Activated naive CD4-positive, alpha-beta T cell treated with anti-CD3 and anti-CD28 coated beads, Interleukin-2, amount 10 ng/mL, durations not matched to agents 7 days and 5 days (primary cell): ENCODE data around the gene FHIT.

Experiments
- CTCF ChIA-PET: fragments of 350-600 bp; sonication (Branson Sonifier 250); formaldehyde crosslinking; loops from one replicate; lab custom pipeline; 2021; ENCODE audit warnings: antibody characterized with exemption; lab: Charles Lee
- DNase-seq: peaks from one replicate; pipeline ENCODE4 v3.0.0-alpha.2; 2020
- H3K27ac Mint-ChIP-seq: one replicate; pipeline ENCODE4 v1.8.0; 2021; ENCODE audit warnings: mild to moderate bottlenecking, moderate library complexity, mixed read lengths
- H3K27me3 Mint-ChIP-seq: one replicate; pipeline ENCODE4 v1.8.0; 2021; ENCODE audit warnings: mild to moderate bottlenecking, mixed read lengths
- H3K36me3 Mint-ChIP-seq: one replicate; pipeline ENCODE4 v1.8.0; 2021; ENCODE audit warnings: mixed read lengths
- H3K4me1 Mint-ChIP-seq: one replicate; pipeline ENCODE4 v1.8.0; 2021; ENCODE audit warnings: mixed read lengths
- H3K4me3 Mint-ChIP-seq: one replicate; pipeline ENCODE4 v1.8.0; 2021; ENCODE audit warnings: mild to moderate bottlenecking, moderate library complexity, mixed read lengths
- H3K9me3 Mint-ChIP-seq: one replicate; pipeline ENCODE4 v1.8.0; 2021; ENCODE audit warnings: mixed read lengths

FHIT gene

GRCh38 chr3:60250206-60250605 lies 1001.0 kb downstream of the FHIT start:
- no peaks in the 10 kb centered on the region for H3K9me3 Mint-ChIP-seq
- H3K4me3 Mint-ChIP-seq: no peak overlapping the region
- no peak overlapping the region for H3K27ac Mint-ChIP-seq
- peaks cover 3% of the 10 kb centered on the region for H3K36me3 Mint-ChIP-seq
- DNase-seq: no peak
- CTCF ChIA-PET: no interaction called here
- no peaks in the 10 kb centered on the region for H3K4me1 Mint-ChIP-seq
- H3K27me3 Mint-ChIP-seq: no peaks in the 10 kb centered on the region

DNA sequence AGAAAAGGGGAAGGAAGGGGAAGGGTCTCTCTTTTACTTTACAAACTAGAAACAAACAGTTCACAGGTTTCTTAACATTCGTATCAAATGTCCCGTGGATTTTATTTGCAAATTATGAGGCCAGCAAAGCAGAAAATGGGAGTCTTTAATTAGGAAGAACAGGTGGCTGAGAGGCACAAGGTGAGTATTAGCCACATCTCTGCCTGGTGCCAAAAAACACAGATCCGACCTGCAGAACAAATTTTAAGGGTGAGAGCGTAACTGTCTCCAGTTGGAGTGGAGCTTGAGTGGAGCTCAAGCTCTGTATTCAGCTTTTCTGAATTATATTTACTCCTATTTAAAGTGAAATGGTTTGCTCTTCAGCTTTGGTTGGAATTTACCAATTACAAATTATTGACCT lies 1004.9 kb downstream of the FHIT start:
- Mint-ChIP-seq H3K9me3 (no peaks in the 10 kb centered on the region), H3K4me1 (no peaks in the 10 kb centered on the region), H3K36me3 (peaks cover 3% of the 10 kb centered on the region), H3K4me3 (no peak overlapping the region), H3K27ac (no peak overlapping the region), H3K27me3 (no peaks in the 10 kb centered on the region)
- no peak for DNase-seq
- CTCF ChIA-PET: no interaction called here

- CTCF ChIA-PET: no interaction called here
- Mint-ChIP-seq H3K4me1 (no peaks in the 10 kb centered on the region), H3K9me3 (no peaks in the 10 kb centered on the region), H3K27me3 (no peaks in the 10 kb centered on the region), H3K4me3 (no peak overlapping the region), H3K36me3 (peaks cover 3% of the 10 kb centered on the region), H3K27ac (no peak overlapping the region)
- DNase-seq: no peak
Observed at GRCh38 chr3:60243456-60243855, 1007.8 kb downstream of the FHIT start.

DNA sequence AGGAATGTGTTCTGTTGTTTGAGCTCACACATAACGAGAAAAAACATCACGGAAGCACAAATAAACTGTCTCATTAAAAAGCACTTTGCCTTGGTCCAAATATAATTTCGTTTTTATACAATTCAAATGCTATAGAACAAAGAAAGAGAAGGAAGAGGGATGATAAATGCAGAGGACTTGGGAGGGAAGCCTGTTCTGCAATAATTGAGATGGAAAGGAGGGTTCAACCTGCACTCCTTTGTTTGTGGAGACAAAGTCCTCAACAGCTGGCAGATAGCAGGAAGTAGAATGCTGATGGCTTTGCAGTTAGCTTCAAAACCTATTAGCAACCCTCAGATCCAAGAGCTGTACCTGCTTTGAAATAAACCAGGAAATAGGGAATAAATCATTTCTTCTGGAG lies 1010.8 kb downstream of the FHIT start:
- H3K4me3 Mint-ChIP-seq: no peak overlapping the region
- H3K4me1 Mint-ChIP-seq: no peaks in the 10 kb centered on the region
- H3K36me3 Mint-ChIP-seq: no peaks in the 10 kb centered on the region
- no peaks in the 10 kb centered on the region for H3K9me3 Mint-ChIP-seq
- no peak overlapping the region for H3K27ac Mint-ChIP-seq
- CTCF ChIA-PET: no interaction called here
- no peaks in the 10 kb centered on the region for H3K27me3 Mint-ChIP-seq
- DNase-seq: no peak

DNA sequence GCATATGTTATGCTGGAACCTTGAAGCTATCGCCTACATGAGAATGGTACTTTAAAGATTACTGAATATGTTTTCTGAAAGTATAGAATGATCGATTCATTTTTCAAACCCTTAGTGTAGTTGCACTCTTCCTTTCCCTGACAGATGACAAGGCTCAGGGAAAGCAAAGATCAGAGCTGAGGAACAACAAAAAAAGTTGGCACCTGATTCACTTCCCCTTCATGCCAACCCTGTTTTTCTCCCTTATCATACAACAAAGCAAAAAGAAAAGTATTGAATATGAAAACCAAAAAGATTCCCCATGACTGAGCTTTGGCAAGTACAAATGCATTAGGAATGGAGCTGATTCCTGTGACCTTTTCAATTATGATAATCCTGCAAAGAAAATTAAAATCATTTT lies 1012.7 kb downstream of the FHIT start:
- CTCF ChIA-PET: no interaction called here
- no peak overlapping the region for H3K27ac Mint-ChIP-seq
- no peak overlapping the region for H3K4me3 Mint-ChIP-seq
- H3K9me3 Mint-ChIP-seq: peaks cover 3% of the 10 kb centered on the region
- no peaks in the 10 kb centered on the region for H3K36me3 Mint-ChIP-seq
- DNase-seq: no peak
- no peaks in the 10 kb centered on the region for H3K4me1 Mint-ChIP-seq
- no peaks in the 10 kb centered on the region for H3K27me3 Mint-ChIP-seq

DNA sequence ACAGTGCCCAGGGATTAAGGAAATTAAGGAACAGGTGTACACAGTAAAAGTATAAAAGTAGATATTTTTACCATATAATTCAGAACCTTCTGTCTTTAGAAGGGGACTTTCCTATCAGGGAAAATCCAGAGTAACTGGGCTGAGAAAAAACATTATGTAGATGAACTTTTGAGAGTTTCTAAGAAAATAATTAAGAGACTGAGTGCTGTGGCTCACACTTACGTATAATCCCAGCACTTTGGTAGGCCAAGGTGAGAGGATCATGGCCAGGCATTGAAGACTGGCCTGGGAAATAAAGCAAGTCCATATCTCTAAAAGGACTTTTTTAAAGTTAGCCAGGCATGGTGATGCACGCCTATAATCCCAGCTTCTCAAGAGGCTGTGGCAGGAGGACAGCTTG lies 1021.8 kb downstream of the FHIT start:
- peaks cover 10% of the 10 kb centered on the region for H3K9me3 Mint-ChIP-seq
- CTCF ChIA-PET: no interaction called here
- H3K27ac Mint-ChIP-seq: no peak overlapping the region
- no peak for DNase-seq
- no peaks in the 10 kb centered on the region for H3K36me3 Mint-ChIP-seq
- no peaks in the 10 kb centered on the region for H3K27me3 Mint-ChIP-seq
- no peak overlapping the region for H3K4me3 Mint-ChIP-seq
- no peaks in the 10 kb centered on the region for H3K4me1 Mint-ChIP-seq

- DNase-seq: no peak
- CTCF ChIA-PET: no interaction called here
- Mint-ChIP-seq H3K4me1 (no peaks in the 10 kb centered on the region), H3K9me3 (peaks cover 8% of the 10 kb centered on the region), H3K4me3 (no peak overlapping the region), H3K27me3 (no peaks in the 10 kb centered on the region), H3K36me3 (no peaks in the 10 kb centered on the region), H3K27ac (no peak overlapping the region)
Observed at GRCh38 chr3:60228823-60229222, 1022.4 kb downstream of the FHIT start.

- Mint-ChIP-seq H3K9me3 (peaks cover 2% of the 10 kb centered on the region), H3K4me1 (no peaks in the 10 kb centered on the region), H3K27me3 (no peaks in the 10 kb centered on the region), H3K4me3 (no peak overlapping the region), H3K36me3 (no peaks in the 10 kb centered on the region), H3K27ac (no peak overlapping the region)
- CTCF ChIA-PET: no interaction called here
- DNase-seq: no peak
Observed at GRCh38 chr3:60226912-60227311, 1024.3 kb downstream of the FHIT start.

- no peaks in the 10 kb centered on the region for H3K27me3 Mint-ChIP-seq
- no peak for DNase-seq
- CTCF ChIA-PET: no interaction called here
- H3K4me1 Mint-ChIP-seq: no peaks in the 10 kb centered on the region
- no peaks in the 10 kb centered on the region for H3K36me3 Mint-ChIP-seq
- no peak overlapping the region for H3K4me3 Mint-ChIP-seq
- H3K9me3 Mint-ChIP-seq: no peaks in the 10 kb centered on the region
- H3K27ac Mint-ChIP-seq: no peak overlapping the region
Observed at GRCh38 chr3:60225848-60226247, 1025.4 kb downstream of the FHIT start.

DNA sequence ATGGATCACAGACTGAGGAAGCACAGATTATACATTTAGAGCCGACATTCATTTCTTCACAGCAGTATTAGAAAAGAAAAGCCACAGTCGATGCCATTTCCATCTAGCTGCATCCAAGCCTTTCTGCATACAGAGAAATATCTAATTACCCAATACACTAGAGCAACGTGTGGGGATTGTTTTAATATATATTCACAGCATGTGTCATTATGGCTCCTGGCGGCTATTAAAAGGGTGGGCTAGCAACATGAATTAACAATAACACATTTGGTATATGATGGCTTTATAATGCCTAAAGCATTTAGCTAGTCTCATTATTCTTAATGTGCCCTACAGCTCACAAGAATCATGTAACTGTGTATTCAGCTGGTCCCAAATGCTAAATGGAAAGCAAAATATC lies 1030.5 kb downstream of the FHIT start:
- Mint-ChIP-seq H3K27ac (no peak overlapping the region), H3K4me1 (no peaks in the 10 kb centered on the region), H3K4me3 (no peak overlapping the region), H3K9me3 (no peaks in the 10 kb centered on the region), H3K36me3 (no peaks in the 10 kb centered on the region), H3K27me3 (no peaks in the 10 kb centered on the region)
- no peak for DNase-seq
- CTCF ChIA-PET: no interaction called here

GRCh38 chr3:60219501-60219900 lies 1031.8 kb downstream of the FHIT start:
- no peaks in the 10 kb centered on the region for H3K36me3 Mint-ChIP-seq
- no peaks in the 10 kb centered on the region for H3K4me1 Mint-ChIP-seq
- H3K4me3 Mint-ChIP-seq: no peak overlapping the region
- no peaks in the 10 kb centered on the region for H3K9me3 Mint-ChIP-seq
- no peak for DNase-seq
- no peak overlapping the region for H3K27ac Mint-ChIP-seq
- H3K27me3 Mint-ChIP-seq: no peaks in the 10 kb centered on the region
- CTCF ChIA-PET: no interaction called here

- DNase-seq: no peak
- H3K27me3 Mint-ChIP-seq: no peaks in the 10 kb centered on the region
- CTCF ChIA-PET: interaction anchor here (0.7 kb wide), 1 partner anchor 290 kb away, joined by 3 read pairs; no protein-coding TSS in a partner anchor
- no peaks in the 10 kb centered on the region for H3K9me3 Mint-ChIP-seq
- no peak overlapping the region for H3K4me3 Mint-ChIP-seq
- H3K27ac Mint-ChIP-seq: no peak overlapping the region
- H3K4me1 Mint-ChIP-seq: no peaks in the 10 kb centered on the region
- no peaks in the 10 kb centered on the region for H3K36me3 Mint-ChIP-seq
Observed at GRCh38 chr3:60217156-60217911, 1033.9 kb downstream of the FHIT start.

GRCh38 chr3:60216462-60217075 lies 1034.7 kb downstream of the FHIT start:
- H3K36me3 Mint-ChIP-seq: no peaks in the 10 kb centered on the region
- DNase-seq: no peak
- H3K4me1 Mint-ChIP-seq: no peaks in the 10 kb centered on the region
- no peak overlapping the region for H3K4me3 Mint-ChIP-seq
- H3K27me3 Mint-ChIP-seq: no peaks in the 10 kb centered on the region
- CTCF ChIA-PET: interaction anchor here (0.7 kb wide), 1 partner anchor 291 kb away, joined by 3 read pairs; no protein-coding TSS in a partner anchor
- H3K9me3 Mint-ChIP-seq: no peaks in the 10 kb centered on the region
- no peak overlapping the region for H3K27ac Mint-ChIP-seq

GRCh38 chr3:60215946-60216345 lies 1035.3 kb downstream of the FHIT start:
- Mint-ChIP-seq H3K27me3 (no peaks in the 10 kb centered on the region), H3K4me1 (no peaks in the 10 kb centered on the region), H3K36me3 (no peaks in the 10 kb centered on the region), H3K27ac (no peak overlapping the region), H3K9me3 (no peaks in the 10 kb centered on the region), H3K4me3 (no peak overlapping the region)
- no peak for DNase-seq
- CTCF ChIA-PET: no interaction called here

GRCh38 chr3:60207905-60208304 lies 1043.3 kb downstream of the FHIT start:
- Mint-ChIP-seq H3K9me3 (peaks cover 2% of the 10 kb centered on the region), H3K27ac (no peak overlapping the region), H3K4me3 (no peak overlapping the region), H3K36me3 (no peaks in the 10 kb centered on the region), H3K4me1 (no peaks in the 10 kb centered on the region), H3K27me3 (no peaks in the 10 kb centered on the region)
- CTCF ChIA-PET: no interaction called here
- DNase-seq: no peak
